GM12873 (cell line): ENCODE results near the gene MXI1.

Experiments used
- CTCF ChIP-seq: IDR thresholded peaks from 2 replicates; pipeline ENCODE4 v1.5.1; 2012; ENCODE audit warnings: low read depth, mild to moderate bottlenecking, moderate library complexity, low read length, control low read depth; ENCODE audit not compliant: insufficient read depth; ENCODE audit errors: missing control alignments

Gene MXI1

DNA sequence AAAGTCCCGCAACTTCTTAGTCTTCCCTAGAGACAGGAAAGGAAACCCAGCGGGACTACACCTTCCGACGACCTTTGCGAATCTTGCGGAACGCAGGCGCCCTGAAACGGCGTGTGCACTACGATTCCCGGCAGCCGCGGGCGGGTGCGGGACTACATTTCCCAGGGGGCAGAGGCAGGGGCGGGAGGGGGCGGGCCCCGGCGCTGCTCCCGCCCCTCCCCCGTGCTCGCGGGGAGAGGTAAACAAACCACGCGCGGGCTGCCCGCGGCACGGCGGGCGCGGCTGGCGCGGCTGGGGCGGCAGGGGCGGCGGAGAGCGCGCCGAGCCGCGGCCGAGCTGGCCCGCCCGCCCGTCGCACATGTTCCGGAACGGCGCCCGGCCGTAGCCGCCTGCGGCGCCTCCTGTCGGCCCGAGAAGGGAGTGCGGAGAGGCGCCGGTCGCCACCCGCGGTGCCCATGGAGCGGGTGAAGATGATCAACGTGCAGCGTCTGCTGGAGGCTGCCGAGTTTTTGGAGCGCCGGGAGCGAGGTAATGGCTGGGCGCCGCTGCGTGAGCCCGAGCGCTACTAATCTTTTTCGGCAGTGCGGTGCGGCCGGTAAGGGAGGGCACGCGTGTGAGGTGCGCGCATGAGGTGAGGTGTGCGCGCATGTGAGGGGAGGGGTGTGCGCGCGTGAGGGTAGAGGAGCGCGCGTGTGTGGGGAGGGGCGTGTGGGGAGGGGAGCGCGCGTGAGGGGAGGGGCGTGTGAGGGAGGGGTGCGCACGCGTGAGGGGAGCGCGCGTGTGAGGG, 18.5 kb downstream of the MXI1 start:
- peak; percentile 71 for TF ChIP-seq CTCF

- no peak for TF ChIP-seq CTCF
These were observed 19.1 kb downstream of the MXI1 start for GRCh38 chr10:110226543-110226925.

DNA sequence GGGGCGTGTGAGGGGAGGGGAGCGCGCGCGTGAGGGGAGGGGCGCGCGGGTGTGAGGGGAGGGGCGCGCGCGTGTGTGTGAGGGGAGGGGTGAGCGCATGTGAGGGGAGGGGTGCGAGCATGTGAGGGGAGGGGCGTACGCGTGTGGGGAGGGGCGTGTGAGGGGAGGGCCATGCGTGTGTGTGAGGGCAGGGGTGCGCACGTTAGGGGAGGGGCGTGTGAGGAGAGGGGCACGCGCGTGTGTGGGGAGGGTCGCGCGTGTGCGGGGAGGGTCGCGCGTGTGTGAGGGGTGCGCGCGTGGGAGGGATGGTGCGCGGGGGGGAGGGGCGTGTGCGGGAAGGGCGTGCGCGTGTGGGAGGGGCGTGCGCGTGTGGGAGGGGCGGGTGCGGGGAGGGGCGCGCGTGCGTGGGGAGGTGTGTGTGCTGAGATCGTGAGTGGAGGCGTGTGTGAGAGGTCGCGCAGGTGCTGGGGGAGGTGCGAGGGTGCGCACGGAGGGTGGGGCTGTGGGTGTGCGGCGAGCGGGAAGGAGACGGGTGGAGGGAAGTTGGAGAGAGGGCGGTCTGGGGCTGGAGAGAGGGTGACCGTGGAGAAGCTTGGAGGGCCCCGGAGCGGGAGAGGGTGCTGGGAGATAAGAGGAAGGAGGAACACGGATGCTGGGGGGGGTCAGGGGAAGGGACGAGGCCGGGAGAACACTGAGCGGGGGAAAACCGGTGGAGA, 19.7 kb downstream of the MXI1 start:
- no peak for TF ChIP-seq CTCF

GRCh38 chr10:110228066-110228465, 20.7 kb downstream of the MXI1 start:
- TF ChIP-seq CTCF: no peak

GRCh38 chr10:110229155-110229554, 21.8 kb downstream of the MXI1 start:
- TF ChIP-seq CTCF: no peak

DNA sequence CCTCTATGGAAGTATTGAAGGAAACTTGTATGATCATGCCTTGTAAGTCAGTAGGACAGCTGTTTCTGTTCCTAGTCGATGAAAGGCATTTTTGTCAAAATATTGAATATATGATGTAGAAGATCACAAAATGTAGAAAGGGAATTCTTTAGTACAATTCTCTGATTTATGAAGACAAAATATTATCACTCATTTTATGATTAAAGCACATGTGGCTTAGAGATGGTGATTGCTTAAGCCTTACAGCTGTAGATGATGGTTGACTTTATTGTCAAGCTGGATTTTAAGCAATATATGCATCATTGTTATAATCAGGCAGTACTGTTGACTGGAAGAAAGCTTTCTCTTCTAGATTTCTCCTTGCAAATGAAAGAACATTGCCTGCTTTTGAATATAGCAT, 26.4 kb downstream of the MXI1 start:
- TF ChIP-seq CTCF: no peak

DNA sequence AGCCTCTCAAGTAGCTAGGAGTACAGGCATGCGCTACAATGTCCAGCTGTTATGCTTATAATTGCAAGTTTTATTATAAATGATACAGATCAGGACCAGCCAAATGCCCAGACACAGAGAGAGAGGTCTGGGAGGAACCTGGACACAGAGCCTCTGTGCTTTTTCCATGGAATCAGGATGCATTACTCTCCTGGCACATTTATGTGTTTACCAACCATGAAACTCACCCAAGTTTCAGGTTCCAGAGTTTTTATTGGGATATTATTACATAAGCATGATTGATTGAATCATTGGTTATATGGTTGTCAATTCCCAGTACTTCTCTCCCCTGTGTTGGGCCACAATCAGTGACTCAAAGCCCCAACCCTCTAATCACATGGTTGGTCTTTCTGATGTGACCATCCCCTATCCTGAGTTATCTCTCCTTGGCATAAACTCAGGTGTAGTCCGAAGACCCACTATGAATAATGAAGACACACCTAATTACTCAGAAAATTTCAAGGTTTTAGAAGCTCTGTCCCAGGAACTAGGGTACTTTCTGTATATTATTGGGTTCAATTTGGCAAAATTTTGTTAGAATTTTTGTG, 30.6 kb downstream of the MXI1 start:
- no peak for TF ChIP-seq CTCF
